Activated effector memory CD4-positive, alpha-beta T cell treated with Interleukin-2 at 50 U/mL for 16 hours (primary cell): ENCODE results near the gene POMT2.

Experiments
- DNase-seq: peaks from one replicate; pipeline ENCODE4 v3.0.0-alpha.2; 2020

Gene POMT2

GRCh38 chr14:77265561-77266335 lies 54.9 kb downstream of the POMT2 start:
- DNase-seq = no peak

GRCh38 chr14:77265187-77265515 lies 55.5 kb downstream of the POMT2 start:
- no peak for DNase-seq

- DNase-seq = no peak
Observed at GRCh38 chr14:77264466-77265186, 56.1 kb downstream of the POMT2 start.

- DNase-seq = no peak
Observed at GRCh38 chr14:77260631-77261030, 60.1 kb downstream of the POMT2 start.

GRCh38 chr14:77260199-77260598 lies 60.5 kb downstream of the POMT2 start:
- DNase-seq = no peak

- no peak for DNase-seq
Observed at GRCh38 chr14:77259025-77259715, 61.5 kb downstream of the POMT2 start.

- DNase-seq = no peak
Observed at GRCh38 chr14:77258566-77258965, 62.1 kb downstream of the POMT2 start.

- no peak for DNase-seq
Observed at GRCh38 chr14:77257700-77258099, 63.0 kb downstream of the POMT2 start.

GRCh38 chr14:77256694-77257093 lies 64.0 kb downstream of the POMT2 start:
- no peak for DNase-seq

- no peak for DNase-seq
Observed at GRCh38 chr14:77253333-77254190, 67.1 kb downstream of the POMT2 start.

GRCh38 chr14:77251870-77252269 lies 68.8 kb downstream of the POMT2 start:
- DNase-seq = no peak

GRCh38 chr14:77250927-77251326 lies 69.8 kb downstream of the POMT2 start:
- no peak for DNase-seq

- DNase-seq = no peak
Observed at GRCh38 chr14:77249286-77249685, 71.4 kb downstream of the POMT2 start.

GRCh38 chr14:77248666-77249065 lies 72.0 kb downstream of the POMT2 start:
- no peak for DNase-seq

- no peak for DNase-seq
Observed at GRCh38 chr14:77246784-77247183, 73.9 kb downstream of the POMT2 start.

GRCh38 chr14:77245820-77246219 lies 74.9 kb downstream of the POMT2 start:
- no peak for DNase-seq

GRCh38 chr14:77243853-77244252 lies 76.8 kb downstream of the POMT2 start:
- DNase-seq = no peak

- no peak for DNase-seq
Observed at GRCh38 chr14:77242752-77243151, 77.9 kb downstream of the POMT2 start.

GRCh38 chr14:77241955-77242354 lies 78.7 kb downstream of the POMT2 start:
- no peak for DNase-seq

- no peak for DNase-seq
Observed at GRCh38 chr14:77240336-77240915, 80.3 kb downstream of the POMT2 start.

- DNase-seq = no peak
Observed at GRCh38 chr14:77239412-77239811, 81.3 kb downstream of the POMT2 start.

- no peak for DNase-seq
Observed at GRCh38 chr14:77238996-77239395, 81.7 kb downstream of the POMT2 start.

GRCh38 chr14:77238356-77238755 lies 82.3 kb downstream of the POMT2 start:
- DNase-seq = no peak
